NB4 (cell line): ENCODE measurements around the gene IL23A.

Experiments used
- CTCF ChIP-seq: IDR thresholded peaks from one replicate; pipeline ENCODE4 v1.5.1; 2012; ENCODE audit warnings: low read depth, low read length
- MAX ChIP-seq: IDR thresholded peaks from 2 replicates; pipeline ENCODE4 v1.6.1; 2011; ENCODE audit warnings: low read depth, low read length

- no peak for TF ChIP-seq MAX
- TF ChIP-seq CTCF: no peak
These were observed 20.3 kb downstream of the IL23A start for GRCh38 chr12:56358836-56359532.
